ENCODE results near the gene HACL1.

DNA sequence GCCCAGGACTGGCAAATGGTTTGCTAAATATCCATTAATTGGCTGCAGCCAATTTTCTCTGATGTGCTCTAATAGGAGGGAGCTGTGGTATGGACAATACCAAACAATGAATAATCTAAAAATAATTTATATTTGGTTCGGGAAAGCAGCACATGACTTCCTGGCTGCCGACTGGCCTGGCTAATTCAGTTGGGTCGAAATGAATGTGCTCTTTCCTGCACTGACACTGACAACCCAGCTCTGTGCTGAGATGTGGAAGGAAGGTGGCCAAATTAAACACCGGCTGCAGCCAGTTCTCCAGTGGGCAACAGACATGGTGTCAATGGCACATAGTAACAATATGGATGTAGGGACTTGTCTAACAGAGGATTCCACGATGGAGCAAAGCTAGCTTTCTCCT, 58.8 kb downstream of the HACL1 start:
- no peak for TF ChIP-seq ZFP37 (tag by site-specific recombination; IDR thresholded peaks at IDR 0.05)
- TF ChIP-seq, protein P1, sequence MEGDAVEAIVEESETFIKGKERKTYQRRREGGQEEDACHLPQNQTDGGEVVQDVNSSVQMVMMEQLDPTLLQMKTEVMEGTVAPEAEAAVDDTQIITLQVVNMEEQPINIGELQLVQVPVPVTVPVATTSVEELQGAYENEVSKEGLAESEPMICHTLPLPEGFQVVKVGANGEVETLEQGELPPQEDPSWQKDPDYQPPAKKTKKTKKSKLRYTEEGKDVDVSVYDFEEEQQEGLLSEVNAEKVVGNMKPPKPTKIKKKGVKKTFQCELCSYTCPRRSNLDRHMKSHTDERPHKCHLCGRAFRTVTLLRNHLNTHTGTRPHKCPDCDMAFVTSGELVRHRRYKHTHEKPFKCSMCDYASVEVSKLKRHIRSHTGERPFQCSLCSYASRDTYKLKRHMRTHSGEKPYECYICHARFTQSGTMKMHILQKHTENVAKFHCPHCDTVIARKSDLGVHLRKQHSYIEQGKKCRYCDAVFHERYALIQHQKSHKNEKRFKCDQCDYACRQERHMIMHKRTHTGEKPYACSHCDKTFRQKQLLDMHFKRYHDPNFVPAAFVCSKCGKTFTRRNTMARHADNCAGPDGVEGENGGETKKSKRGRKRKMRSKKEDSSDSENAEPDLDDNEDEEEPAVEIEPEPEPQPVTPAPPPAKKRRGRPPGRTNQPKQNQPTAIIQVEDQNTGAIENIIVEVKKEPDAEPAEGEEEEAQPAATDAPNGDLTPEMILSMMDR (tag by site-specific recombination; IDR thresholded peaks at IDR 0.05): no peak
- TF ChIP-seq ZNF335 (tag by site-specific recombination; conservative IDR thresholded peaks at IDR 0.05): no peak
- TF ChIP-seq ZNF121 (tag by site-specific recombination; IDR thresholded peaks at IDR 0.05): no peak
- TF ChIP-seq ZNF571 (tag by site-specific recombination; IDR thresholded peaks at IDR 0.05): no peak
- no peak for TF ChIP-seq SP2 (tag by site-specific recombination; IDR thresholded peaks at IDR 0.05)
- TF ChIP-seq KLF9 (tag by site-specific recombination; IDR thresholded peaks at IDR 0.05; ENCODE audit: low read depth): no peak
- no peak for TF ChIP-seq ZNF423 (tag by site-specific recombination; IDR thresholded peaks at IDR 0.05)

All from HEK293 (cell line).